IMR-90 (cell line): ENCODE measurements around the gene KIAA0825. TPM values are rescaled to one million over a fixed set of nuclear protein-coding genes. Genes with fewer than 3 reads are reported as not detected.

Experiments used
- ATAC-seq: fragments of 200-7000 bp; cut with Tn5 transposase; 2 replicates; pipeline ENCODE4 v1.9.1; 2020; ENCODE audit warnings: low read depth, mild to moderate bottlenecking, moderate library complexity
- BruUV-seq: library from RNA; stranded (reverse); fragments of 400-500 nt; replicated peaks from 2 replicates; lab custom pipeline; 2021; lab: Mats Ljungman, UMichigan
- CTCF ChIA-PET: fragments of 300-600 bp; formaldehyde crosslinking; extraction: SDS; loops from one replicate; lab custom pipeline; 2021; ENCODE audit warnings: antibody characterized with exemption; lab: Yijun Ruan, JAX
- POLR2A ChIA-PET: fragments of 300-600 bp; sonication (Branson Sonifier 250); formaldehyde crosslinking; loops from one replicate; lab custom pipeline; 2022; ENCODE audit warnings: antibody characterized with exemption; ENCODE audit not compliant: unreplicated experiment; lab: Charles Lee
- DNase-seq: peaks from one replicate; pipeline ENCODE4 v3.0.0; 2013
- H2AFZ ChIP-seq: replicated peaks from 2 replicates; pipeline ENCODE3; 2013; ENCODE audit warnings: low read length, mild to moderate bottlenecking; ENCODE audit not compliant: poor library complexity
- H2AK5ac ChIP-seq: 2 replicates; pipeline ENCODE4 v1.6.1; 2013; ENCODE audit warnings: low read depth, low read length, inconsistent platforms
- H2AK9ac ChIP-seq: replicated peaks from 2 replicates; pipeline ENCODE3; 2013; ENCODE audit warnings: mild to moderate bottlenecking, low read depth, low read length, moderate library complexity; ENCODE audit not compliant: poor library complexity
- H2BK120ac ChIP-seq: 2 replicates; pipeline ENCODE4 v1.6.1; 2013; ENCODE audit warnings: low read depth, low read length, inconsistent platforms
- H2BK15ac ChIP-seq: 3 replicates; pipeline ENCODE4 v1.6.1; 2013; ENCODE audit warnings: low read depth, low read length, inconsistent platforms
- H2BK20ac ChIP-seq: 2 replicates; pipeline ENCODE4 v1.6.1; 2013; ENCODE audit warnings: low read depth, mild to moderate bottlenecking, inconsistent platforms, low read length, moderate library complexity
- H2BK5ac ChIP-seq: 2 replicates; pipeline ENCODE4 v1.6.1; 2013; ENCODE audit warnings: mild to moderate bottlenecking, low read depth, low read length, inconsistent platforms; ENCODE audit not compliant: poor library complexity, severe bottlenecking
- H3K14ac ChIP-seq: replicated peaks from 2 replicates; pipeline ENCODE4 v1.6.1; 2013; ENCODE audit warnings: low read depth, low read length, inconsistent platforms
- H3K18ac ChIP-seq: 2 replicates; pipeline ENCODE4 v1.6.1; 2013; ENCODE audit warnings: low read depth, low read length, control low read depth
- H3K23ac ChIP-seq: 2 replicates; pipeline ENCODE4 v1.6.1; 2013; ENCODE audit warnings: low read depth, low read length, inconsistent platforms
- H3K27ac ChIP-seq: 2 replicates; pipeline ENCODE4 v1.5.1; 2013; ENCODE audit warnings: mild to moderate bottlenecking, control low read depth, low read length; ENCODE audit not compliant: insufficient read depth
- H3K27me3 ChIP-seq: 2 replicates; pipeline ENCODE4 v1.6.1; 2013; ENCODE audit warnings: low read length; ENCODE audit not compliant: control insufficient read depth, insufficient read depth
- H3K36me3 ChIP-seq: 2 replicates; pipeline ENCODE4 v1.6.1; 2013; ENCODE audit warnings: low read length, mixed read lengths; ENCODE audit not compliant: control insufficient read depth, insufficient read depth
- H3K4ac ChIP-seq: 2 replicates; pipeline ENCODE4 v1.6.1; 2013; ENCODE audit warnings: low read depth, low read length, inconsistent platforms
- H3K4me1 ChIP-seq: 2 replicates; pipeline ENCODE4 v1.6.1; 2013; ENCODE audit warnings: low read length, mixed read lengths; ENCODE audit not compliant: control insufficient read depth, insufficient read depth
- H3K4me2 ChIP-seq: 2 replicates; pipeline ENCODE4 v1.6.1; 2013; ENCODE audit warnings: low read depth, mild to moderate bottlenecking, control low read depth, low read length, moderate library complexity
- H3K4me3 ChIP-seq: 2 replicates; pipeline ENCODE4 v1.5.1; 2013; ENCODE audit warnings: low read depth, mild to moderate bottlenecking, control low read depth, low read length, moderate library complexity; ENCODE audit not compliant: insufficient read depth
- H3K56ac ChIP-seq: 2 replicates; pipeline ENCODE4 v1.6.1; 2013; ENCODE audit warnings: low read length, inconsistent platforms; ENCODE audit not compliant: insufficient read depth; ENCODE audit errors: extremely low read depth
- H3K79me1 ChIP-seq, 2 experiments: 2 replicates each; pipeline ENCODE4 v1.6.1; 2013; ENCODE audit warnings: low read length in 2 of 2, inconsistent platforms in 1 of 2, low read depth in 1 of 2
- H3K9ac ChIP-seq: 2 replicates; pipeline ENCODE4 v1.6.1; 2013; ENCODE audit warnings: low read depth, low read length, control low read depth
- H3K9me1 ChIP-seq: 2 replicates; pipeline ENCODE4 v1.6.1; 2013; ENCODE audit warnings: low read length, inconsistent platforms; ENCODE audit not compliant: insufficient read depth
- H3K9me3 ChIP-seq: 2 replicates; pipeline ENCODE4 v1.6.1; 2013; ENCODE audit warnings: low read length; ENCODE audit not compliant: control insufficient read depth, insufficient read depth
- H4K20me1 ChIP-seq: 2 replicates; pipeline ENCODE4 v1.6.1; 2013; ENCODE audit warnings: low read length, inconsistent platforms; ENCODE audit not compliant: insufficient read depth
- H4K5ac ChIP-seq: 2 replicates; pipeline ENCODE4 v1.6.1; 2013; ENCODE audit warnings: mild to moderate bottlenecking, low read depth, low read length, control low read depth
- H4K8ac ChIP-seq, 2 experiments: 2 replicates each; pipeline ENCODE4 v1.6.1; 2013; ENCODE audit warnings: low read depth in 2 of 2, low read length in 2 of 2, control low read depth in 1 of 2, inconsistent platforms in 1 of 2
- H4K91ac ChIP-seq: 2 replicates; pipeline ENCODE4 v1.6.1; 2013; ENCODE audit warnings: low read depth, low read length, inconsistent platforms; ENCODE audit not compliant: insufficient read depth
- BHLHE40 ChIP-seq: fragments of 150-350 bp; IDR thresholded peaks from 2 replicates; pipeline ENCODE4 v1.6.1; 2016; ENCODE audit warnings: mild to moderate bottlenecking, low read depth, low read length
- CEBPB ChIP-seq: IDR thresholded peaks from 2 replicates; pipeline ENCODE4 v1.6.1; 2012; ENCODE audit warnings: low read depth, low read length, improper control_type of control experiment
- CHD1 ChIP-seq: IDR thresholded peaks from 2 replicates; pipeline ENCODE4 v1.6.1; 2012; ENCODE audit warnings: low read depth, low read length, improper control_type of control experiment
- CTCF ChIP-seq: conservative IDR thresholded peaks from 2 replicates; pipeline ENCODE4 v1.5.1; 2012; ENCODE audit warnings: mild to moderate bottlenecking, low read depth, low read length, improper control_type of control experiment
- ELK1 ChIP-seq: fragments of 150-350 bp; IDR thresholded peaks from 2 replicates; pipeline ENCODE4 v1.6.1; 2016; ENCODE audit warnings: low read depth, mild to moderate bottlenecking, low read length, moderate library complexity, borderline replicate concordance
- FOS ChIP-seq: fragments of 150-350 bp; IDR thresholded peaks from 2 replicates; pipeline ENCODE4 v1.6.1; 2016; ENCODE audit warnings: low read depth, low read length
- MAFK ChIP-seq: IDR thresholded peaks from 2 replicates; pipeline ENCODE4 v1.6.1; 2012; ENCODE audit warnings: low read depth, low read length, improper control_type of control experiment
- MAZ ChIP-seq: IDR thresholded peaks from 2 replicates; pipeline ENCODE4 v1.6.1; 2012; ENCODE audit warnings: low read depth, mild to moderate bottlenecking, low read length, improper control_type of control experiment, moderate library complexity, borderline replicate concordance
- MXI1 ChIP-seq: IDR thresholded peaks from 2 replicates; pipeline ENCODE4 v1.6.1; 2012; ENCODE audit warnings: low read depth, mild to moderate bottlenecking, low read length, moderate library complexity, borderline replicate concordance
- NFE2L2 ChIP-seq: fragments of 150-350 bp; IDR thresholded peaks from 2 replicates; pipeline ENCODE4 v1.6.1; 2016; ENCODE audit warnings: low read depth, mild to moderate bottlenecking, low read length
- POLR2A ChIP-seq: IDR thresholded peaks from 2 replicates; pipeline ENCODE4 v1.6.1; 2012; ENCODE audit warnings: mild to moderate bottlenecking, low read depth, low read length
- RAD21 ChIP-seq: IDR thresholded peaks from 2 replicates; pipeline ENCODE4 v1.6.1; 2012; ENCODE audit warnings: low read length, improper control_type of control experiment
- RCOR1 ChIP-seq: IDR thresholded peaks from 2 replicates; pipeline ENCODE4 v1.6.1; 2012; ENCODE audit warnings: mild to moderate bottlenecking, low read length, improper control_type of control experiment; ENCODE audit not compliant: insufficient replicate concordance
- RFX5 ChIP-seq: IDR thresholded peaks from 2 replicates; pipeline ENCODE4 v1.8.0; 2012; ENCODE audit warnings: low read depth, mild to moderate bottlenecking, low read length, moderate library complexity
- SMC3 ChIP-seq: fragments of 150-350 bp; IDR thresholded peaks from 2 replicates; pipeline ENCODE4 v1.6.1; 2016; ENCODE audit warnings: low read depth, mild to moderate bottlenecking, antibody characterized with exemption, low read length, moderate library complexity
- USF2 ChIP-seq: fragments of 150-350 bp; IDR thresholded peaks from 2 replicates; pipeline ENCODE4 v1.6.1; 2017; ENCODE audit warnings: mild to moderate bottlenecking, antibody characterized with exemption, low read length, low read depth
- WGBS, 2 experiments: methylation state at CpG; one replicate each; pipeline versions ENCODE4 v1.1.5 to v1.1.7; 2013; ENCODE audit warnings: missing lambda C conversion rate in 2 of 2; ENCODE audit not compliant: insufficient read length in 1 of 2; ENCODE audit errors: extremely low coverage in 2 of 2; 5-methylcytosine and 5-hydroxymethylcytosine counted together
- dilution Hi-C: fragments of 300-500 bp; cut with HindIII; formaldehyde crosslinking; loops from one replicate; pipeline ENCODE4 v1.14.3; 2018; ENCODE audit warnings: low sequenced_read_pairs; ENCODE audit not compliant: unreplicated experiment
- in situ Hi-C: fragments of 300-500 bp; cut with MboI; formaldehyde crosslinking; loops from 3 replicates; pipeline ENCODE4 v1.14.3; 2019; ENCODE audit warnings: low sequenced_read_pairs, inconsistent platforms, mixed read lengths
- intact Hi-C: fragments of 100-400 bp; cut with micrococcal nuclease; formaldehyde crosslinking; loops from 2 replicates; pipeline ENCODE4 v1.10.0; 2022
- polyA plus RNA-seq, 3 experiments: library from polyadenylated mRNA; depleted of rRNA; stranded (reverse); fragments of >200 nt; gene quantifications; 2 replicates each; pipeline ENCODE4 v1.2.3, GENCODE V29; 2012; ENCODE audit warnings: low replicate concordance in 1 of 3
- total RNA-seq: library from RNA; depleted of rRNA; stranded (reverse); fragments of >200 nt; gene quantifications from 2 replicates; pipeline ENCODE4 v1.2.3, GENCODE V29; 2012

Gene KIAA0825
- total and polyA plus RNA-seq, 2 of the 4 experiments (the other 2 are of a cell fraction): 0.46 to 1.8 TPM

- no peak overlapping the region for H4K5ac ChIP-seq
- no peaks in the 10 kb centered on the region for H3K4me1 ChIP-seq
- no peak overlapping the region for H3K4ac ChIP-seq
- no peak overlapping the region for H2BK5ac ChIP-seq
- no peak overlapping the region for H4K91ac ChIP-seq
- BruUV-seq: no TSS peak
- in situ Hi-C loops (no loop called here), dilution Hi-C loops (no loop called here), intact Hi-C loops (no loop called here)
- no peak overlapping the region for H2BK20ac ChIP-seq
- H3K9me1 ChIP-seq: no peaks in the 10 kb centered on the region
- H2AK9ac ChIP-seq: no peak overlapping the region
- ChIA-PET CTCF (no interaction called here), POLR2A (no interaction called here)
- no peaks in the 10 kb centered on the region for H4K20me1 ChIP-seq
- H3K36me3 ChIP-seq: no peaks in the 10 kb centered on the region
- H3K27me3 ChIP-seq: no peaks in the 10 kb centered on the region
- H3K9me3 ChIP-seq: no peaks in the 10 kb centered on the region
- H2BK120ac ChIP-seq: no peak overlapping the region
- H3K14ac ChIP-seq: no peak overlapping the region; the same call in 1 of the 2 replicates
- no peak for ATAC-seq
- H3K27ac ChIP-seq: no peak overlapping the region
- DNase-seq: no peak
- TF ChIP-seq CHD1: no peak
- no peak for TF ChIP-seq MAFK
- no peak for TF ChIP-seq MXI1
- TF ChIP-seq SMC3: no peak
- TF ChIP-seq CEBPB: no peak
- TF ChIP-seq POLR2A: no peak
- no peak for TF ChIP-seq FOS
- no peak for TF ChIP-seq NFE2L2
- no peak for TF ChIP-seq ELK1
- TF ChIP-seq RAD21: no peak
- TF ChIP-seq USF2: no peak
- TF ChIP-seq CTCF: no peak
- no peak for TF ChIP-seq RCOR1
- TF ChIP-seq MAZ: no peak
- no peak for TF ChIP-seq BHLHE40
- TF ChIP-seq RFX5: no peak
- H3K56ac ChIP-seq: no peak overlapping the region
- 100% methylated on average over 3 of the region's 4 CpGs; no CpG with 5 or more reads in 1 of the 2 experiments for WGBS, 2 experiments
- no peak overlapping the region for H4K8ac ChIP-seq
- no peak overlapping the region for H2AK5ac ChIP-seq
- H2AFZ ChIP-seq: no peak overlapping the region
- no peak overlapping the region for H3K4me3 ChIP-seq
- H3K18ac ChIP-seq: no peak overlapping the region
- no peaks in the 10 kb centered on the region for H3K79me1 ChIP-seq
- no peak overlapping the region for H3K4me2 ChIP-seq
- H3K9ac ChIP-seq: no peak overlapping the region
- H3K23ac ChIP-seq: no peak overlapping the region
- H2BK15ac ChIP-seq: no peak overlapping the region
Observed at GRCh38 chr5:94199566-94199965, 418.8 kb downstream of the KIAA0825 start.
